ENCODE measurements around the gene MED12L. TPM values are rescaled to one million over a fixed set of nuclear protein-coding genes. Genes with fewer than 3 reads are reported as not detected.

MED12L gene
- total and polyA plus RNA-seq, 10 of the 15 experiments (the other 5 are each of a cell fraction or from before 2014, with no cell fraction given) = 0.01 to 0.06 (median 0.03) TPM; not detected in 2

DNA sequence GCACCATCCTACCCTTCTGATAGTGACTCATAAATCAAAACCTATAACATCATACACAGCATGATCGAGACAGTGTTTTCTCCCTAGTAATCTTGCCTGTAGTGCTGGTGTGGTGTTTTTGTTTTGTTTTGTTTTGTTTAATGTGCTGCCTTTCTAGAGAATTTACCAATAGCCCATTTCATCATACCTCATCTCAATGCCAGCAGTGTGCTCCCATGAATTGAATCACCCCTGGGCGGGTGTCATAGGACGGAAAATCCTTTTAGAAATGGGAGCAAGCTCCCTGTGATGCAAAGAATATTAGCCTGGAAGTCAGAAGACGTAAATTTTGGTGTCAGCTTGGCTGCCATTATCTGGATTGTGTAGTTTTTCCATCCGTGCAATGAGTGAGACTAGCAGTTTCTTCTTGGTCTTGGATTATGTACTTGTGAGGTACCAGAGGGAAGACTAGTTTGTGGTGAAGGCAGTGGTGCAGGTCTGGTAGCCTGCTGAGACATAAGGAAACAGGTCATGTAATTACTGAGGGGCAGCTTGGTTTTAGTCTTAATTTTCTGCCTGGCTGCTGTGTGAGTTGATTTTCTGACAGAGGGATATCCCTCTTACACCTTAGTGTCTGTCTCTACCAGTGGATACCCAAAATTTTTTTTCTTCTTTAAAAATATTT, 345.5 kb downstream of the MED12L start:
- ChIA-PET POLR2A (no interaction called here), RAD21 (ENCODE audit: unreplicated experiment) (interaction anchor here (1.1 to 1.3 kb wide), 2 partner anchors 11 to 52 kb away, joined by 3 to 4 read pairs; no protein-coding TSS in a partner anchor)
- intact Hi-C loops (cut with micrococcal nuclease; ENCODE audit: unreplicated experiment) = no loop called here

More for the DNA sequence above, 345.5 kb downstream of the MED12L start:
- H3K4me2 ChIP-seq (ENCODE audit: control insufficient read depth, insufficient read depth) = no peak overlapping the region
- ChIA-PET SMC1A (ENCODE audit: uncharacterized antibody, unreplicated experiment) (interaction anchor here (0.6 to 1.5 kb wide), 5 partner anchors 8 to 1620 kb away, joined by 3 to 5 read pairs (median 4); partner anchors contain the start of gene P2RY12), CTCF (interaction anchor here (0.6 to 2.4 kb wide), 6 partner anchors 9 to 488 kb away, joined by 3 to 9 read pairs (median 4); no protein-coding TSS in a partner anchor)
- DNase-seq (ENCODE audit: low read depth, low spot score) (no peak), ATAC-seq (peak; percentile 58), FAIRE-seq (no peak)
- no peaks in the 10 kb centered on the region for H3K36me3 ChIP-seq (ENCODE audit: control insufficient read depth in 2 of 2, insufficient read depth in 2 of 2, low read length in 1 of 2)
- H4K20me1 ChIP-seq (ENCODE audit: control insufficient read depth, insufficient read depth) = no peaks in the 10 kb centered on the region
- no peak overlapping the region for H2AFZ ChIP-seq (ENCODE audit: control insufficient read depth, low read depth, low read length)
- H3K27me3 ChIP-seq (replicated peaks in 1 of 2; ENCODE audit: control insufficient read depth in 2 of 2, insufficient read depth in 2 of 2, low read length in 1 of 2) = no peaks in the 10 kb centered on the region
- H3K27ac ChIP-seq (ENCODE audit: control insufficient read depth, insufficient read depth) = no peak overlapping the region
- no peaks in the 10 kb centered on the region for H3K9me3 ChIP-seq (replicated peaks; ENCODE audit: control insufficient read depth, insufficient read depth, low read length)
- H3K4me1 ChIP-seq (ENCODE audit: control insufficient read depth, insufficient read depth, low read length) = no peaks in the 10 kb centered on the region
- no peak overlapping the region for H3K4me3 ChIP-seq
- TF ChIP-seq ETV6 (conservative IDR thresholded peaks at IDR 0.05 in 1 of 2, IDR thresholded peaks at IDR 0.05 in 1 of 2; ENCODE audit: borderline replicate concordance in 1 of 2, low read depth in 1 of 2) = 0 out of 4 replicates have a peak, but pooled peaks of 1 of the 2 experiments have one; percentile 9
- TF ChIP-seq, protein P1, sequence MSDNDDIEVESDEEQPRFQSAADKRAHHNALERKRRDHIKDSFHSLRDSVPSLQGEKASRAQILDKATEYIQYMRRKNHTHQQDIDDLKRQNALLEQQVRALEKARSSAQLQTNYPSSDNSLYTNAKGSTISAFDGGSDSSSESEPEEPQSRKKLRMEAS (IDR thresholded peaks at IDR 0.05; ENCODE audit: low read depth, low read length) = no peak
- TF ChIP-seq YY1 (IDR thresholded peaks at IDR 0.05; ENCODE audit: low read depth, low read length) = no peak
- TF ChIP-seq, protein P2, sequence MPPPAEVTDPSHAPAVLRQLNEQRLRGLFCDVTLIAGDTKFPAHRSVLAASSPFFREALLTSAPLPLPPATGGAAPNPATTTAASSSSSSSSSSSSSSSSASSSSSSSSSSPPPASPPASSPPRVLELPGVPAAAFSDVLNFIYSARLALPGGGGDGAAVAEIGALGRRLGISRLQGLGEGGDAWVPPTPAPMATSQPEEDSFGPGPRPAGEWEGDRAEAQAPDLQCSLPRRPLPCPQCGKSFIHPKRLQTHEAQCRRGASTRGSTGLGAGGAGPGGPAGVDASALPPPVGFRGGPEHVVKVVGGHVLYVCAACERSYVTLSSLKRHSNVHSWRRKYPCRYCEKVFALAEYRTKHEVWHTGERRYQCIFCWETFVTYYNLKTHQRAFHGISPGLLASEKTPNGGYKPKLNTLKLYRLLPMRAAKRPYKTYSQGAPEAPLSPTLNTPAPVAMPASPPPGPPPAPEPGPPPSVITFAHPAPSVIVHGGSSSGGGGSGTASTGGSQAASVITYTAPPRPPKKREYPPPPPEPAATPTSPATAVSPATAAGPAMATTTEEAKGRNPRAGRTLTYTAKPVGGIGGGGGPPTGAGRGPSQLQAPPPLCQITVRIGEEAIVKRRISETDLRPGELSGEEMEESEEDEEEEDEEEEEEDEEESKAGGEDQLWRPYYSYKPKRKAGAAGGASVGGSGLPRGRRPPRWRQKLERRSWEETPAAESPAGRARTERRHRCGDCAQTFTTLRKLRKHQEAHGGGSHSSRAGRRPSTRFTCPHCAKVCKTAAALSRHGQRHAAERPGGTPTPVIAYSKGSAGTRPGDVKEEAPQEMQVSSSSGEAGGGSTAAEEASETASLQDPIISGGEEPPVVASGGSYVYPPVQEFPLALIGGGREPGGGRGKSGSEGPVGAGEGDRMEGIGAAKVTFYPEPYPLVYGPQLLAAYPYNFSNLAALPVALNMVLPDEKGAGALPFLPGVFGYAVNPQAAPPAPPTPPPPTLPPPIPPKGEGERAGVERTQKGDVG (CRISPR knock-in tag; IDR thresholded peaks at IDR 0.05) = no peak
- TF ChIP-seq RUNX3 (IDR thresholded peaks at IDR 0.05; ENCODE audit: low read length) = peak; percentile 77
- TF ChIP-seq POLR2AphosphoS5 (IDR thresholded peaks at IDR 0.05; ENCODE audit: low read length) = no peak
- TF ChIP-seq, protein P3, sequence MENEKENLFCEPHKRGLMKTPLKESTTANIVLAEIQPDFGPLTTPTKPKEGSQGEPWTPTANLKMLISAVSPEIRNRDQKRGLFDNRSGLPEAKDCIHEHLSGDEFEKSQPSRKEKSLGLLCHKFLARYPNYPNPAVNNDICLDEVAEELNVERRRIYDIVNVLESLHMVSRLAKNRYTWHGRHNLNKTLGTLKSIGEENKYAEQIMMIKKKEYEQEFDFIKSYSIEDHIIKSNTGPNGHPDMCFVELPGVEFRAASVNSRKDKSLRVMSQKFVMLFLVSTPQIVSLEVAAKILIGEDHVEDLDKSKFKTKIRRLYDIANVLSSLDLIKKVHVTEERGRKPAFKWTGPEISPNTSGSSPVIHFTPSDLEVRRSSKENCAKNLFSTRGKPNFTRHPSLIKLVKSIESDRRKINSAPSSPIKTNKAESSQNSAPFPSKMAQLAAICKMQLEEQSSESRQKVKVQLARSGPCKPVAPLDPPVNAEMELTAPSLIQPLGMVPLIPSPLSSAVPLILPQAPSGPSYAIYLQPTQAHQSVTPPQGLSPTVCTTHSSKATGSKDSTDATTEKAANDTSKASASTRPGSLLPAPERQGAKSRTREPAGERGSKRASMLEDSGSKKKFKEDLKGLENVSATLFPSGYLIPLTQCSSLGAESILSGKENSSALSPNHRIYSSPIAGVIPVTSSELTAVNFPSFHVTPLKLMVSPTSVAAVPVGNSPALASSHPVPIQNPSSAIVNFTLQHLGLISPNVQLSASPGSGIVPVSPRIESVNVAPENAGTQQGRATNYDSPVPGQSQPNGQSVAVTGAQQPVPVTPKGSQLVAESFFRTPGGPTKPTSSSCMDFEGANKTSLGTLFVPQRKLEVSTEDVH (IDR thresholded peaks at IDR 0.05; ENCODE audit: low read depth, partially characterized antibody) = no peak
- no peak for TF ChIP-seq IRF4 (IDR thresholded peaks at IDR 0.05; ENCODE audit: low read depth, low read length)
- TF ChIP-seq MEF2A (IDR thresholded peaks at IDR 0.05; ENCODE audit: insufficient read depth, low read depth, low read length) = no peak
- WGBS (ENCODE audit: insufficient coverage, insufficient replicate concordance, low lambda C conversion rate, missing lambda C conversion rate) = 13% methylated on average over 5 of the region's 5 CpGs
- in situ Hi-C loops (cut with MboI) = loop anchor here (10.0 kb wide), 1 partner anchor 404 kb away; no protein-coding TSS in a partner anchor
- no peaks in the 10 kb centered on the region for H3K79me2 ChIP-seq (ENCODE audit: control insufficient read depth, insufficient read depth, low read length)
- no TSS peak for BruUV-seq (replicated peaks)
- no peak overlapping the region for H3K9ac ChIP-seq (ENCODE audit: control insufficient read depth, insufficient read depth, low read length)

Measured in GM12878 (cell line).